DMS 273 treated with DMSO at 0.1 percent for 48 hours (cell line): Measurements from ENCODE around the gene PLPPR1.
"Not testable (repeated sequence)": the region's sequence is repeated elsewhere in the genome, so short reads cannot be mapped to it uniquely, and the experiment has no call there.

Source experiments
- DNase-seq: peaks from one replicate; lab custom pipeline; 2025; lab: John Stamatoyannopoulos, UW

PLPPR1 gene

DNA sequence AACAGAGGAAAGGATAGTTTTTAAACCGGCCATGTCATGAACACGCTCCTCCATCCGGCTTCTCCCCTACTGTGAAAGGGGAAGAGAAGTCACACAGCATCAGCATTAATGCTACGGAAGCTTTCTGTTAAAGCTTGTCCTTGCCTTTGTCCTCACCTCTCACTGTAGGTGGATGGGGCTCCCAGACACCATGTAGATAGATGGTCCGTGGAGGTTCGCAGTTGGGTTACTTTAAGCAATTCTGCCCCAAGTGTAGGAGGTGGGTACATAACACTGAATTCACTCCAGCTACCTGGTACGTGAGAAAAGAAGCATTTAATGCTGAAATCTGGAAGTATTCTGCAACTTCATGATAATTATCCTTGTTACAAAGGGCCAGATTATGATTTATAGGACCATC lies 190.5 kb downstream of the PLPPR1 start:
- no peak for DNase-seq

DNA sequence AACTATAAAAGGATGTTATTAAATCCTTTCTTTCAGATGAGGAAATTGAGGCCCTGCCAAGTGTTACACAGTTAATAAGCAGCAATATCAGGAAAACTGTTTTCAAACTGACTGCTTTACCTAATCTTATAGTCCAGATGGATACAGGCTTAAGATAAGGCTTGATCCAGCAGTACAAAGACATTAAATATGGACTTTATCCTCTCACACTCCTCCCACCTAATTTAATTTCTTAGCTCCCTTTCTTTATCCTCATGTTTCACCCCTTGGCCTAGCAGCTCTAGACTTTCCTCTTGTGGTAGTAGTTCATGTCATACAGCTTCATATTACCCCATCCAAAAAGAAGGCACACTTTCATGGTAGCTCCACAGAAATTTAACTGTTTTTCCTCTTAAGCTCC lies 191.8 kb downstream of the PLPPR1 start:
- no peak for DNase-seq

DNA sequence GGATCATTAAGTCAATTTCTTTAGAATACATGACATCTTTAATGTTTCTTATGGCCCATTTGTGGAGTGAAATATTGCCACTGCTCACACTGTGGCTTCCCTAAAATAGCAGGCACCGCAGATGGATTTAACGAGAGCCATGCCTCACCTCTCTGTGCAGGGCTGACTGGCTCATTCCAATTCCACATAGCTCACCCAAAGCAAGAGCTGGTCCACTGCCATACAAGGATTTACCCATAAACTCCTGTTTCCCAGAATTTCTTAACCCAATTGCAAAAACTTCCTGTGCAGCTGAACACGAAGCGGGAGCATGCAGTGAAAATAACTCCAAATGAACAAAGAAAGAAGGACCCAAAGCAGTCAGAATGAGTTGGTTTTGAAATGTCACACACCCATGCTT lies 196.7 kb downstream of the PLPPR1 start:
- no peak for DNase-seq

DNA sequence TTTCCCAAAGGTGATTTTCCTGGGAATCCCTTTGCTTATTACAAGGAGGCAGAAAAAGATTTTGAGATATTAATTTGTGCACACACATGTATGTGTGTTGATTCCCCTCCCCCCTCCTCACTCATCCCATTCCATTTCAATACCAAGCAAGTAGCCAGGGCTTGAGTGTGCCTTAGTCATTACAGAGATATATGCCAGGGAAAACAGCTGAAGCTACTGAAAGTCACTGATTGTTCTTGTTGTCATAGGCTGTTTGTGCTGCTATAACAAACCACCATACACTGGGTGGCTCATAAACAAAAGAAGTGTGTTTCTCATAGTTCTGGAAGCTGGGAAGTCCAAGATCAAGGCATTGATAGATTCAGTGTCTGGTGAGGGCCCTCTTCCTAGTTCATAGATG lies 197.6 kb downstream of the PLPPR1 start:
- DNase-seq: no peak

GRCh38 chr9:101226803-101227202 lies 198.3 kb downstream of the PLPPR1 start:
- no peak for DNase-seq

DNA sequence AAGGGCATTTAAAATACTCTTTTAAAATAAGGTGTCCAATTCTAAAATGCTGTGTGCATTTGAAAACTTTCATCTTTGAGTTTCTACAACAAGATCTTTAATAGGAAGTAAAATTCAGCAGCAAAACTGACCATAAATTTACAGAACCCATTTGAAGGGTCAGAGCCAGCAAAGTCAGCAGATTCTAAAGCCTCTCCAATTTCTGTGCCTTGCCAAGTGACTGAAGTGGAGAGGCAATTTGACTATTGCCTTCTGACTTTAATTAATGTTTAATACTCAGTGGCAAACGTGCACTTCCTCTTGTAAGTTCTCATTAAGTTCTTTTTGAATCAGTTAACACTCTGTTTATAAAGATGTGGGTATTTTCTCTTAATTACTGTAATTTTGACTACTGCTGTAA lies 201.1 kb downstream of the PLPPR1 start:
- DNase-seq: no peak

- DNase-seq: no peak
Observed at GRCh38 chr9:101232405-101232977, 204.0 kb downstream of the PLPPR1 start.

GRCh38 chr9:101235105-101235866 lies 206.8 kb downstream of the PLPPR1 start:
- DNase-seq: peak; percentile 6

DNA sequence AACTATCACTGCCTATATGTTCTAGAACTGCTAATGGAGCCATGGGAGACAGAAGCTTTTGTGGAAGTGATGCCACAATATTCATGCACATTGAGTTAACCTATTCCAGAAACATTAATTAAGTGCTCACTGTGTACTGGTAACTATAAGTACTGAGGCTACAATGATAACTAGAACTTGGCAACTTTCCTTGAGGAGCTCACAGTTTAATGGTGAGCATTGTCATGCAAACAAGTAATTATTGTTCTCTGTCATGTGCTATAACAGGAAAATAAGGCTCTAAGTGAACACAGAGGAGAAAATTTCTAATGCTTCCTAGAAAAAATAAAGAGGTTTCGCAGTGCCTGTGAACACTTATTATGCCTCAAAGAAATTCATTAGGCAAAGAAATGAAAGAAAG lies 214.1 kb downstream of the PLPPR1 start:
- no peak for DNase-seq

GRCh38 chr9:101246691-101247090 lies 218.2 kb downstream of the PLPPR1 start:
- no peak for DNase-seq

DNA sequence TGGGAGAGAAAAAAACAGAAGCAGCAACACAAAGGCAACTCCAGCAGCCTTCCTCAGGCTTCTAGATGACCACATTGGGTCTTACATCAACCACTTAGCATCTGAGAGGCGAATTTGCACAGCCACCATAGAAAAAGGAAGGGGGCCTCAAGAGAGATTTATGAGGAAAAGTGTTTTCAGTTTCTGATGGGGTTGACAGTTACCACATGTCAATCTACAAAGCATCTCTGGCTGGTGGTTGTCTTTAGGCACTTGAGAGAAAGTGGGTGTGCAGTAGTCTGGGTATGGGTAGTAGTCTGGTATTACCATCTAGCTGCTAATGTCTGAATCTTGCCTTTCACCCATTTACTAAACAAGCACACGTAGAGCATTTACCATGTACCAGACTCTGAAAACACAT lies 218.8 kb downstream of the PLPPR1 start:
- no peak for DNase-seq

GRCh38 chr9:101254733-101255433 lies 226.4 kb downstream of the PLPPR1 start:
- DNase-seq: no peak

- DNase-seq: no peak
Observed at GRCh38 chr9:101264727-101265126, 236.2 kb downstream of the PLPPR1 start.

DNA sequence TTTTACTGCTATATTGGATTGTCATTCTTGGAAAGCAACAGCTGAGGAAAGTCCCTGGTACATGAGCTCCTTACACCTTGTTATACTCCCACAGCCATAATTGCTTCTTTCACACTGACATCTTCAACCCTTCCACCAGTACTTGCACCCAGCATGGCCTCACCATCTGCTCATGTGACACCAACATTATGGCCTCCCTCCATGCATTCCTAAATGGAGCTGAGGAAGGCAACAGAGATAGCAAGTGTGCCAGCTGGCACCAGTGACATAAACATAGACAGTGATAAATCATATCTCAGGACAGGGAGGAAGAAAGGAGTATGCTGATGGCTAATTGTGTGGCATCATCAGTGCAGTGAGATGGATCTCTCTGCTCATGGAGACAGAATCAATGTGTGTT lies 236.7 kb downstream of the PLPPR1 start:
- DNase-seq: no peak

DNA sequence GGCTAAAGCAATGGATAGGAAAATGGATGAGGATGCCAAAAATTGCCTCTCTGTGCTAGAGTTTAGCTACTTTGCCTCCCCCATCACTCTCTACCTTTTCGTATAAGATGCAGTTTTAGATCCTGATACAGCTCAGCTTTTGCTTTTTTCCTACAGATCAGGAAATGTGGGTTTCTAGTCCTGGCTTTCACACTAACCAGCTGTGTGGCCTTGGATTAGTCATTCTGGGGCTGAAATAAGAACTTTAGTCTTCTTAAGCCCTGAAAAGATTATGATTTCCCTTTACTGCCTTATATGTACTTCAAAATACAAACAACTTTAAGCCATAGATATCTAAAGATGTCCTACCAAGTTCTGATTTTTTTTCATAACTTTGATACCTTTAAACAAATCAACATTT lies 239.9 kb downstream of the PLPPR1 start:
- DNase-seq: no peak

- no peak for DNase-seq
Observed at GRCh38 chr9:101269591-101270283, 241.2 kb downstream of the PLPPR1 start.

DNA sequence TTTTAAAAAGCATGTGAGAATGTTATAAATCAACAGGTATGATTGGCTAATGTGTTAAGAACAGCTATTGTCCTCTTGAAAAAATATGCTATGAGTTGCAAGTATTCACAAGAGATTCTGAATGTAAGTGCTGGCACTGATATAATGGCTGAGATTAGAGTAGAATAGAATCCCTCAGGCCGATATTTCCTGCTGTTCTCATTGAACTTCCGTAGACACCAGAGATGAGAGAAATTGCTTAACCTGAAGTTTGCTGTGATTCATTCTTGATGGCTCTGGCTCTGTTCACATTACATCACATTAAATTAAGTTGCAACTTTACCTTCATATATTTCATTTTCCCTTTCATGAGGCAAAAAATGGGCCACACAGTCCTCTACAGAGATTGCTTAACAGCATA lies 241.8 kb downstream of the PLPPR1 start:
- no peak for DNase-seq

DNA sequence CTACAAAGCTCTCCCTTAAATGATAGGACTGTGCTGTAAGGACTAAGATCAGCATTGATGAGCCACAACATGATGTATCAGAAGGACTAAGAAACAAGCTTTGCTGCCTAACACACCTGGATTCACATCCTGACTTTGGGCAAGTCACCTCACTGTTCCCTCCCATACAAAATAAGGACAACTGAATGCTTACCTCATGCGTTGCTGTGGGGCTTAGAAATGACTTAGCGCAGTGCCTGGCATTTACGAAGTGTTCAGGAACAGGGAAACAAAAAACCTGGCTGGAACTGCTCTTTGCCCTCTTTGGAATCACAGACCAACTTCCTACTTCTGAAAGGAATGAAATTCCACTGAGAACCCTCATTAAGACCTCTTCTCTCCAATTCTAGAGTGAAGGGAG lies 242.6 kb downstream of the PLPPR1 start:
- DNase-seq: no peak

DNA sequence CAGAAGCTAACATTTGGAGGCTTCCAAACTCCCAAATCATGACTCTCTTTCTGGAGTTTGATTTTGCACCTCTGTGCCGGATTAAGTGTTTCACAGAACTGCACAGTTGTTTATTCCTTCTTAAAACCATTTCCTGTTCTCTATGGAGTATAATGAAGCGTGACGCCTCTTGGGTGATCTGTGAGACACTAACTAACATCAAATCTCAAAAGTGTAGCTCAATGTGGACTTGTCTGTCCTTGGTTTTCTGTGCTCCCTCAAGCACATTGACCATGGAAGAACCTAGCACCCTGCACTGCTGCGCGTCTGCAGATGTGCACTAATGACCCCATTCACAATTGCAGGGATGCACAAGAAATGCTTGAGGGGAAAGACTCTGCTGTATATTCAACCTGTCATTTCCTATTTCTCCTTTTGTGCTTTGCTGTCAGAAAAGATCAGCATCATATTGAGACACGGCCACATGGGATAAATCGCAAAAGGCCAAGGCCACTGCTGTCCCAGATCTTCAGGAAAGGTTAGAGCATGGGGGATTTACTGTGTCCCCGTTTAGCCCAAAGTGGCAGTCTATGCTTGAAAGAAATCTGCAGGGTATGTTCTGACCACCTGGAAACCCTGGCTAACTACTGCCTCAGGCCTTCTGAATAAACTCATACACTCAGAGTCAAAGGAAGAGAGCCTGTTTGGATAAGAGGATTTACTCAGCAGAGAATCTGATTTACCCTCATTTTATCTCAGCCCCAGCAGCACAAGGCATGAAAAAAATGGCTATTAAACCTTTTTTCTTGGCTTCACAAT lies 246.6 kb downstream of the PLPPR1 start:
- no peak for DNase-seq

DNA sequence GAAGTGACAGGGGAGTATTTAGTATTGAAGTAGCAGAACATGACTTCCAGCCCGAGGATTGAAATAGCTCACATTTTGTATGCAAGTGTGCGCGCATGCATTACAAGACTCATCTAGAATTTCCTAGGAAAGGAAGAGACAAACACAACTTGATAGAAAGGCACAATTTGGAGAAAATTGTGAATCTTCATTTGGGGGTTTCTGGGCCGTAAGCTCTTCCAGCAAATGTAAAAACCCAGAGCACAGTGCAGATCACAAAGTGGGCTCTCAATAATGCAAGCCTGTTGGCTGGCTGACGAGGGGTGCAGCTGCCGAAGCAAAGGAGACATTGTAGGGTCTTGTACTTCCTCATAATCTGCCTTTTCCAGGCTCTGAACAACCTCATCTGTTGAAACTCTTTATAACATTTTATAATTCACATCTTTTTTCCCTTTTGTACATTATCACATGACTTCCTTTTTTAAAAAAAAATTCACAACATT lies 247.3 kb downstream of the PLPPR1 start:
- no peak for DNase-seq

GRCh38 chr9:101291043-101291442 lies 262.5 kb downstream of the PLPPR1 start:
- DNase-seq: not testable (repeated sequence)

DNA sequence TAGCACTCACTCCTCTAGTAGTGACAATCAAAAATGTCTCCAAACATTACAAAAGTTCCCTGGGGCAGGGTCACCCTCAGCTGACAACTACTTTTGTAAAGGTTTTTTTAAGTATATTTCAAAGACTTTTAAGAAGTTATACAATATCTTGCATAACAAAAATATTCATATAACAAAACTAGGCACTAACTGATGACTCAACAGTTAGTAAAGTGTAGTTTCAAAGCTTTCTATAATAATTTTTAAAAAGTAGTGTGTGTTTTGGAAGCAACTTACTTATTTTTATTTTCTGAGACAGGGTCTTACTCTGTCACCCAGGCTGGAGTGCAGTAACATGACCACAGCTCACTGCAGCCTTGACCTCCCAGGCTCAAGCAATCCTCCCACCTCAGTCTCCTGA lies 271.4 kb downstream of the PLPPR1 start:
- no peak for DNase-seq
